Colonic mucosa (tissue), 4 donors: ENCODE results near the gene RFTN1. TPM values are rescaled to one million over a fixed set of nuclear protein-coding genes. Genes with fewer than 3 reads are reported as not detected.

Experiments
- DNase-seq: peaks from one replicate; pipeline ENCODE4 v3.0.0-alpha.2; 2020
- H3K27ac ChIP-seq: fragments of 200-600 bp; one replicate; pipeline ENCODE4 v1.8.0; 2021
- H3K27me3 ChIP-seq: fragments of 200-600 bp; one replicate; pipeline ENCODE4 v1.8.0; 2021
- H3K36me3 ChIP-seq: fragments of 200-600 bp; one replicate; pipeline ENCODE4 v1.8.0; 2021
- H3K4me1 ChIP-seq: fragments of 200-600 bp; one replicate; pipeline ENCODE4 v1.8.0; 2021; ENCODE audit warnings: mild to moderate bottlenecking
- H3K4me3 ChIP-seq: fragments of 200-600 bp; one replicate; pipeline ENCODE4 v1.8.0; 2021
- H3K9ac ChIP-seq, 2 donors: one replicate each; pipeline ENCODE4 v1.7.0; 2013; ENCODE audit warnings: control low read depth in 2 of 2, low read depth in 2 of 2, low read length in 2 of 2
- H3K9me3 ChIP-seq: fragments of 200-600 bp; one replicate; pipeline ENCODE4 v1.8.0; 2021
- CTCF ChIP-seq: fragments of 200-600 bp; IDR thresholded peaks from one replicate; pipeline ENCODE4 v1.8.0; 2022; ENCODE audit warnings: antibody characterized with exemption, mild to moderate bottlenecking
- intact Hi-C: fragments of 100-400 bp; cut with DNase I; formaldehyde crosslinking; loops from one replicate; pipeline ENCODE4 v1.14.1; 2022
- total RNA-seq, 2 donors: library from RNA; stranded (reverse); fragmentation: NEBNext Ultra II Directional in 1 of 2; extraction: Animal tissue kit (Norgen Biotek cat#: 25700) in 1 of 2; gene quantifications; one replicate each; pipeline ENCODE4 v1.2.1, GENCODE V29; 2021
- donor health status: healthy.
- donor health status: DM: no; HTN: no; CAD: no.
- donor health status: DM: no; HTN: no; CAD: no.

Gene RFTN1
- total RNA-seq, 2 donors from 2014 or later: 4.0 to 10.2 TPM

GRCh38 chr3:16377847-16378302 is 135.6 kb downstream of the RFTN1 start:
- Histone ChIP-seq H3K36me3 (no peaks in the 10 kb centered on the region), H3K4me1 (no peaks in the 10 kb centered on the region), H3K4me3 (no peak overlapping the region), H3K27me3 (no peaks in the 10 kb centered on the region), H3K27ac (no peak overlapping the region), H3K9me3 (no peaks in the 10 kb centered on the region), H3K9ac (no peak overlapping the region)
- intact Hi-C loops: no loop called here
- DNase-seq: no peak
- no peak for TF ChIP-seq CTCF

- no peak for DNase-seq
- Histone ChIP-seq H3K36me3 (no peaks in the 10 kb centered on the region), H3K4me1 (no peaks in the 10 kb centered on the region), H3K27me3 (no peaks in the 10 kb centered on the region), H3K27ac (no peak overlapping the region), H3K4me3 (no peak overlapping the region), H3K9me3 (no peaks in the 10 kb centered on the region), H3K9ac (no peak overlapping the region)
- no peak for TF ChIP-seq CTCF
- intact Hi-C loops: no loop called here
Measured at GRCh38 chr3:16377196-16377595, 136.3 kb downstream of the RFTN1 start.

GRCh38 chr3:16375891-16376290 is 137.6 kb downstream of the RFTN1 start:
- no peak overlapping the region for H3K27ac ChIP-seq
- intact Hi-C loops: no loop called here

GRCh38 chr3:16374935-16375245 is 138.6 kb downstream of the RFTN1 start:
- Histone ChIP-seq H3K4me3 (no peak overlapping the region), H3K9me3 (no peaks in the 10 kb centered on the region), H3K27me3 (no peaks in the 10 kb centered on the region), H3K36me3 (no peaks in the 10 kb centered on the region), H3K27ac (no peak overlapping the region), H3K4me1 (no peaks in the 10 kb centered on the region), H3K9ac (no peak overlapping the region)
- no peak for TF ChIP-seq CTCF
- intact Hi-C loops: no loop called here
- no peak for DNase-seq

More at GRCh38 chr3:16375891-16376290, 137.6 kb downstream of the RFTN1 start:
- Histone ChIP-seq H3K9ac (no peak overlapping the region), H3K27me3 (no peaks in the 10 kb centered on the region), H3K4me3 (no peak overlapping the region), H3K4me1 (no peaks in the 10 kb centered on the region), H3K9me3 (no peaks in the 10 kb centered on the region), H3K36me3 (no peaks in the 10 kb centered on the region)
- no peak for DNase-seq
- TF ChIP-seq CTCF: no peak

- Histone ChIP-seq H3K27ac (no peak overlapping the region), H3K4me1 (no peaks in the 10 kb centered on the region)
- no peak for DNase-seq
Measured at GRCh38 chr3:16374047-16374934, 139.2 kb downstream of the RFTN1 start.

More at GRCh38 chr3:16374047-16374934, 139.2 kb downstream of the RFTN1 start:
- Histone ChIP-seq H3K9me3 (no peaks in the 10 kb centered on the region), H3K36me3 (no peaks in the 10 kb centered on the region), H3K9ac (no peak overlapping the region), H3K27me3 (no peaks in the 10 kb centered on the region), H3K4me3 (no peak overlapping the region)
- intact Hi-C loops: no loop called here
- TF ChIP-seq CTCF: no peak
